Spinal cord (tissue), 10 donors: ENCODE results near the gene COL23A1. TPM values are rescaled to one million over a fixed set of nuclear protein-coding genes. Genes with fewer than 3 reads are reported as not detected.

Experiments used
- DNase-seq, 6 donors: peaks; one replicate each; pipeline versions ENCODE4 v3.0.0 to v3.0.0-alpha.2; 2013 to 2015; ENCODE audit warnings: low spot score in 6 of 6, low read depth in 4 of 6
- H3K27ac ChIP-seq: one replicate; pipeline ENCODE4 v1.5.1; 2013; ENCODE audit warnings: low read depth, low read length, control low read depth
- H3K27me3 ChIP-seq: one replicate; pipeline ENCODE4 v1.6.1; 2013; ENCODE audit warnings: low read length; ENCODE audit not compliant: control insufficient read depth, insufficient read depth
- H3K36me3 ChIP-seq: one replicate; pipeline ENCODE4 v1.6.1; 2013; ENCODE audit warnings: low read length; ENCODE audit not compliant: control insufficient read depth, insufficient read depth
- H3K4me1 ChIP-seq: one replicate; pipeline ENCODE4 v1.6.1; 2013; ENCODE audit warnings: low read length; ENCODE audit not compliant: control insufficient read depth, insufficient read depth
- H3K4me3 ChIP-seq: one replicate; pipeline ENCODE4 v1.5.1; 2013; ENCODE audit warnings: low read depth, low read length, control low read depth
- H3K9me3 ChIP-seq: one replicate; pipeline ENCODE4 v1.6.1; 2013; ENCODE audit warnings: low read length; ENCODE audit not compliant: control insufficient read depth, insufficient read depth
- whole genome bisulfite sequencing: methylation state at CpG from one replicate; pipeline ENCODE4 v1.1.5; 2013; ENCODE audit warnings: missing lambda C conversion rate; ENCODE audit not compliant: insufficient coverage; 5-methylcytosine and 5-hydroxymethylcytosine counted together
- long read RNA-seq, 4 donors: transcript quantifications; one replicate each; lab custom pipeline, GENCODE V29; 2026
- polyA plus RNA-seq, 2 donors: library from polyadenylated mRNA; unstranded; fragments of 120-200 nt; gene quantifications; one replicate each; pipeline ENCODE4 v1.2.1, GENCODE V29; 2013; ENCODE audit not compliant: insufficient read length in 2 of 2
- total RNA-seq, 2 donors: library from RNA; depleted of rRNA in 1 of 2; stranded (reverse); fragments of 120-200 nt in 1 of 2; fragments of >200 nt in 1 of 2; gene quantifications; one replicate each; pipeline versions ENCODE4 v1.2.3 to v1.2.4, GENCODE V29; 2013 to 2014
- donor health status: healthy.

Gene COL23A1
- total RNA-seq = 1 to 10 TPM; 2.8 to 8.7 TPM
- polyA plus RNA-seq = 1 to 10 TPM; 7.3 to 9.7 TPM
- long read RNA-seq, donor 1 = 0 reads
- long read RNA-seq, donor 2 = 0 reads
- long read RNA-seq, donor 3, partial matches to known transcripts = 167 of 186 reads
- long read RNA-seq, donor 3, other reads (novel, unspliced or antisense) = 19 of 186 reads
- long read RNA-seq, donor 4 = 0 reads

DNA sequence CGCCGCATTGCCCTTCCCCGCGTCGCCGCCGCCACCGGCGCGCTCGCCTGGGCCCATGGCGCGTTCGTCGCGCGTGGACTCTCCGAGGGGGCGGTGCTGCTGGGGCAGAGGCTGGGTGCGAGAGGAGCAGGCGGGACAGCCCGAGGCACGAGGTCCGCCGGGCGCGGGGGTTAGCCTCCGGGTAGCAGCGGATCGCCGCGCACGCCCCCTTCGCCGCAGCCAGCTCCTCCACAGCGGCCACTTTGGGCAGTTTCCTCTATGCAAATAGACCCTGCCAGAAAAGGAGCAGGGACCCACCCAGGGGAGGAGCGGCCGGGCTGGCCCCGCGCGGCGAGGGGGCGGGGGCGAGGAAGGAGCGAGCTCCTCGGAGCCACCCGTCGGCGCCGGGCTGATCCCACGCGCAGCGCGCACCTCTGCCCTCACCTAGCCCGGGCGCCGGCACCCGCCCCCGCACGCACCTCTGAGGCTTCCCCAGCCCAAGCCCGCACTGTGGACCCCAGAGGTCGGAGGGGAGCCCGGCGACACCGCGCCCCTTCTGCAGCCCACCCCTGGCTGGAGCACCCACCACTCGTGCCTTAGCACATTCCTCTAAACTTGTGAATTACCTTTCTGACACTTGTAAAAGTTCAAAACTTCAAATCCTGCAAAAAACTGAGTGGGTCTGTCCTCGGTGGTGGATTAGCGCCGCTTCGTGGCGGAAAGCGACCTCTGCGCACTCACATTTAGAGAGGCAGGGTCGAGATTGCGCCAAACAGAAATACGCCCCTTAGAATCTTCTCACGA lies at the start of gene COL23A1:
TSS of gene COL23A1 (minus strand) at position 253 of the 783 bp plus-strand sequence.
- Histone ChIP-seq H3K36me3 (no peaks in the 10 kb centered on the region), H3K27me3 (peaks cover 13% of the 10 kb centered on the region), H3K4me3 (peak within 1 kb of the TSS; percentile 26), H3K27ac (peak within 1 kb of the TSS; percentile 33), H3K4me1 (peaks cover 29% of the 10 kb centered on the region), H3K9me3 (no peaks in the 10 kb centered on the region)
- DNase-seq = peak in 5 of 6 donors; percentile 36 to 88 (median 55)
- WGBS = under 1% methylated on average over 77 of the region's 78 CpGs

DNA sequence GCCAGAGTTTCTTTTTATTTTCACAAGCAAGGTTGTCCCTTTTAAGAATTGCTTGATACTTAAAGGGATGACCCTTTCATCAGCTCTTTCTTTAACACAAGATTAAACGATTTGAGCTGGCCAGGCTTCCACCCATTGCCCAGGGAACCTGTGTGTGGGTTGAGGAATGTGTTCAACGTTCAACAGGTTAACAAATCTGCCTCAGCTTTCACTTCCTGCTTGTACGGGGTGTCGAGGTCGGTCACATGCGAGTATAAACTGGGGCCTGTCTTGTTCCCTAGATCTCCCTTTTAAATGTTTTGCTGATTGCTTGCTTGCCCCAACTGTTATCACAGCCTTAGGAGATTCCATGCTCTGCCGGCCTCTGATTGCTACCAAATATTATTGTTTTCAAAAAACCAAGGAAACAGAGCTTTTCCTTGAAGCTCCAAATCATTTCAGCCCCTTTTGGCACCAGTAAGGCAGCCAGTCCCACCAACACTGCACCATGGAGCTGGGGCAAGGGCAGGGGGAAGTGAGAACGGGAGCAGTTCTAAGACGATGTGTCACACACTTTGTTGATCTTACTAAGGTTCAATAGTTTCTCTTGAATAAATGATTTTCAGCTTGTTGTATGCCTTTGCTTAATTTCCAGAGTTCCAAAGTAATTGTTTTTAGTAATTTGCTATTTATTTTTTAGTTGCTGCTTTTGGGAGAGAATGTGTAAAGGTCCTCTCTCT lies 47.3 kb upstream of the COL23A1 start:
- Histone ChIP-seq H3K27ac (no peak overlapping the region), H3K4me3 (no peak overlapping the region), H3K36me3 (no peaks in the 10 kb centered on the region), H3K9me3 (no peaks in the 10 kb centered on the region), H3K4me1 (no peaks in the 10 kb centered on the region), H3K27me3 (no peaks in the 10 kb centered on the region)
- peak in 1 of 6 donors; percentile 53 for DNase-seq
- 51% methylated on average over 6 of the region's 9 CpGs for WGBS

DNA sequence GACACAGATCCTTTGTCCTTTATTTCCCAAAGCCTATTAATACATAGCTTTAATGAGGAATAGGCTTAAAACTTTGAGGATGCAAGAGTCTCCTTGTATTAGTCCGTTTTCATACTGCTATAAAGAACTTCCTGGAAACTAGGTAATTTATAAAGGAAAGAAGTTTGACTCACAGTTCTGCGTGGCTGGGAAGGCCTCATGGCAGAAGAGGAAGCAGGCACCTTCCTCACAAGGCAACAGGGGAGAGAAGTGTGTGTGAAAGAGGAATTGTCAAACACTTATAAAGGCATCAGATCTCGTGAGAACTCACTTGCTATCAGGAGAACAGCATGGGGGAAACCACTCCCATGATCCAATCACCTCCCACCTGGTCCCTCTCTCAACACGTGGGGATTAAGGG lies 42.1 kb upstream of the COL23A1 start:
- Histone ChIP-seq H3K36me3 (no peaks in the 10 kb centered on the region), H3K9me3 (no peaks in the 10 kb centered on the region), H3K27ac (no peak overlapping the region), H3K4me1 (peaks cover 1% of the 10 kb centered on the region), H3K27me3 (no peaks in the 10 kb centered on the region), H3K4me3 (no peak overlapping the region)
- no peak for DNase-seq
- 80% methylated on average over 1 of the region's 4 CpGs for WGBS

DNA sequence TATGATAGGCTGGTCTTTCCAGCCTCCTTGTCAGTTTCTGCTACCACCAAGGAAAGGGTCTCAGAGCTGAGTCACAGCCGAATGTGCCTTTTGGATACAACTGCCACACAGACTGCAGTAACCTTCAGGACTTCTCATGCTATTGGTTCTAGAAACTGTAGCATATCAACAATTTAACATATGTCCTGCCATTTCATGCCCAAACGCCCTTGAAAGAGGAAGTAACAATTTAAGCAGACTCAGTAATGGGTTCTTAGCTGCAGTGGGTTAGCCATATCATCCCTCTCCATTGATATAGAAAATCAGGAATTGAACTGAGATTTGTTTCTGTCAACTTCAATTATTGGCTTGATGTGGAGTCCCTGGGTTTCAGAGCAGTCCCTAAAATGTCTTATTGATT lies 40.8 kb upstream of the COL23A1 start:
- H3K36me3 ChIP-seq = no peaks in the 10 kb centered on the region
- WGBS = no CpG with 5 or more reads among the region's 2 CpGs
- no peak for DNase-seq
- no peak overlapping the region for H3K4me3 ChIP-seq
- no peaks in the 10 kb centered on the region for H3K27me3 ChIP-seq
- H3K9me3 ChIP-seq = no peaks in the 10 kb centered on the region
- H3K4me1 ChIP-seq = peaks cover 3% of the 10 kb centered on the region
- H3K27ac ChIP-seq = no peak overlapping the region

DNA sequence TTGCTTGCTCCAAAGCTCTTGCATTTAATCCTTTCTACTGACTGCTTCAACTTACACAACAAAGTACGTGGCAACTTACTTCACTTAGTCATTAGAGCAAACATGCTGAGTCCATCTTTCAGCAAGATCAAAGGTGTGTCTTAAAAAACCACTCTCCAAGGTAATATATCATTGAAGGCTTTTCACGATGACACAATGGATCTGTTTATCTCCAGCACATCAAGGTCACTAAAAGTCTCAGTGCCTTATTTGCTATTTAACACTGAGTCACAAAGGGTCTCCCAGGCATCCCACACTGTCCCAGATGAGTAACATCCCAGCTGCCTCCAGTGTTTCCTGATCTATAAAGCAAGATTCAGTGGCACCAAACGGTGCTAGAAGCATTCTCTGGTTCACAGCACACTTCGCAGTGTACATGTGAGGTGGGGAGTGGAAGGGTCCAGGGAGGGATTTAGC lies 40.3 kb upstream of the COL23A1 start:
- DNase-seq = no peak
- Histone ChIP-seq H3K4me3 (no peak overlapping the region), H3K27me3 (no peaks in the 10 kb centered on the region), H3K27ac (no peak overlapping the region), H3K36me3 (no peaks in the 10 kb centered on the region), H3K4me1 (peaks cover 3% of the 10 kb centered on the region), H3K9me3 (no peaks in the 10 kb centered on the region)
- 35% methylated on average over 2 of the region's 4 CpGs for WGBS

DNA sequence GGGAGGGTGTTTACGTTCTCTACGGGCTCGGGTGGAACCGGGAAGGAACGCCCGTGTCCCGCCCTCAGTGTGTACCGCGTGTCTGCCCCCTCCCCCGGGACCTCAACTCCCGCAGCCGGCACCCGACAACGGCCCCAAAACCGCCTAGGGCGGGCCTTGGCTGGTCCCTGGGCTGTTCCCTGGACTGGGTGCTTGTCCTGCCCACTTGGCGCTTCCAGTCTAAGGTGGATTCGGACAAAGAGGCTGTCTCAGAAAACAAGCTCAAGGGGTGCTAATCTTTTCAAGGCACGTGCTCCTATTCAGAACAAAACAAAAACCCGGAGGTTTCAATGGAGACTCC lies 37.0 kb upstream of the COL23A1 start:
- peak overlapping the region; percentile 79 for H3K27ac ChIP-seq
- H3K27me3 ChIP-seq = no peaks in the 10 kb centered on the region
- H3K9me3 ChIP-seq = no peaks in the 10 kb centered on the region
- H3K4me1 ChIP-seq = peaks cover 7% of the 10 kb centered on the region
- no peaks in the 10 kb centered on the region for H3K36me3 ChIP-seq
- WGBS = 2% methylated on average over 19 of the region's 20 CpGs
- DNase-seq = peak in 1 of 6 donors; percentile 21
- H3K4me3 ChIP-seq = peak overlapping the region; percentile 97

DNA sequence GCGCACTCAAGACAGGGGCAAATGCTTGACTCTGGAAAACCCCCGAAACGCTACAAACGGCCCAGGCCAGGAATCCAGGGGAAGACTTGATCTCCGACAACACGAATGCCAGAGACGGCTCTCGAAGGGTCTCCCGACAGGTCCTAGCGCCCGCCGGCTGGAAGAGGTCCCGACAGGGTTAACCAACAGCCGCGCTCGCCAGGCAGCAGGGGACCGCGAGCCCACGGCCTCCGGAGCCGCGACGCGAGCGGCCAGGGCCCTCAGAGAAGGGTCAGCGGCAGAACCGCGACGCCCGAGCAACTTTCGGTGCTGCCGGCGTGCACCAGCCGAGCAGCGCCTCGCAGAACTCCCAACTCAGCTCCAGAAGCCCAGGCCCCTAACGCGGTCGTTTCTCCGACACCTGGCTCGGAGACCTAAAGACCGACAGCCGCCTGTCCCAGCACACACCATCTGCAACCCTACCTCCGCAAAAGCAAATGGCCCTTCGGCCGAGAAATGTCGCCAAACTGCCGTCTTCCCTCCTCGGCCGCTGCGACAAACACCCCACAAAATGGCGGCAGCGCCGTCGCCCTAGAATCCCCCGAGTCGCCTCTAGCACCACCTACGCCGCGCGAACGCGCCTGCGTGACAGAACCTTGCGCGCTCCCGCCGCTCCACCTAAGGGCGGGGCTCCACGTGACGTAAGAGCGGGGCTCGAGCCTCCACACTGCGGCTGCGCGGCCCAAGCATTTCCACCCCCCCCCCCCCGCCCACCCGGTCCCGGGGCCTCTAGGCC lies 36.5 kb upstream of the COL23A1 start, which contains the start of gene CLK4:
TSS of gene CLK4 (minus strand) at position 567 of the 775 bp plus-strand sequence. CDS start 3,634 bp downstream, outside the sequence.
- Histone ChIP-seq H3K27ac (peak within 1 kb of the TSS; percentile 97), H3K4me1 (peaks cover 7% of the 10 kb centered on the region), H3K4me3 (peak within 1 kb of the TSS; percentile 97), H3K27me3 (no peaks in the 10 kb centered on the region), H3K36me3 (no peaks in the 10 kb centered on the region), H3K9me3 (no peaks in the 10 kb centered on the region)
- WGBS = under 1% methylated on average over 76 of the region's 79 CpGs
- DNase-seq = peak; percentile 89 to 98 (median 94)

DNA sequence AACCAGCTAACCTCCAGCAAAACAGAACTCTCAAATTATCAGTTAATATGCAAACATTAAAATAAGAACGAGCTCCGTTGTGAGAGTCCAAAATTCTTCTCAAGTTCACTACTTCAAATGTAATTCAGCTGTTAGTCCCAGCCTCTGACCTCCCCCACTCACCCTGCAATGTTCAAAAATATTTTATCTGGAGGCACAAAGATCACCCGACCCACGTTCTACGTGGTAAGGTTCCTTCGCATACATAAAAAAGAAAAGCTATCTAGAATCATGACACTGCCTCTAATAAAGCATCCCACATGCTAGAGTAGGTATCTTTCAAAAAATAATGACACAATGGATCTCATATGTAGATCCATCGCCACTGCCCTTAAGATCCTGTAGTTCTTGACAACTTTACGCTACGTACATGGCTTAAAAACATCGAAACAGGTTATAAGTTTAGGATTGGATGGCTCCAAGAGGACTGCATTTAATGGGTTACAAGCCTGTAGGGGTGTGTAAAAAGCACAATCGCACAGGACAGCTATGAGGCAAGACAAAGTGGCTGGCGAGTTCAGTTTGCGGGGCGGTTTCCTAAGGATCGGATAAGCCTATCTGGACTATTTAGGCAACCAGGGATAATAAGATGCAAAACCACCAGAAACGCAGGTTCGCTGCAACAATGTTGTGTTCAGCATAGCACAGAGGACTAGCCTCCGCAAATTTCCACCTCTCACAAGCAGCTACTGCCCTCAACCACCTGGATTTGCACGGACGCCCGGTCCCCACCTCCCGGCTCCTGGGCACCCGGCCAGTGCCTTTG lies 35.7 kb upstream of the COL23A1 start:
- H3K4me3 ChIP-seq = peak overlapping the region; percentile 97
- H3K9me3 ChIP-seq = no peaks in the 10 kb centered on the region
- DNase-seq = peak in 1 of 6 donors; percentile 69
- H3K27me3 ChIP-seq = no peaks in the 10 kb centered on the region
- H3K36me3 ChIP-seq = no peaks in the 10 kb centered on the region
- WGBS = 0% methylated on average over 16 of the region's 23 CpGs
- H3K4me1 ChIP-seq = peaks cover 7% of the 10 kb centered on the region
- peak overlapping the region; percentile 97 for H3K27ac ChIP-seq
